Fibroblast of pulmonary artery (primary cell): ENCODE results near the gene DOK6.
A peak's percentile ranks its signal among the peaks of the same experiment; 100 is the strongest.

Source experiments
- DNase-seq: peaks from one replicate; pipeline ENCODE4 v3.0.0-alpha.2; 2010; ENCODE audit warnings: low read depth
- H3K4me3 ChIP-seq: replicated peaks from 2 replicates; pipeline ENCODE4 v1.5.1; 2011; ENCODE audit warnings: low read depth, mild to moderate bottlenecking, control low read depth, low read length, moderate library complexity
- TF ChIP-seq, protein P1 (sequence below): IDR thresholded peaks from 2 replicates; pipeline ENCODE4 v1.5.1; 2011; ENCODE audit warnings: mild to moderate bottlenecking, control low read depth, low read length, inconsistent platforms; ENCODE audit errors: missing control alignments

The DOK6 gene

DNA sequence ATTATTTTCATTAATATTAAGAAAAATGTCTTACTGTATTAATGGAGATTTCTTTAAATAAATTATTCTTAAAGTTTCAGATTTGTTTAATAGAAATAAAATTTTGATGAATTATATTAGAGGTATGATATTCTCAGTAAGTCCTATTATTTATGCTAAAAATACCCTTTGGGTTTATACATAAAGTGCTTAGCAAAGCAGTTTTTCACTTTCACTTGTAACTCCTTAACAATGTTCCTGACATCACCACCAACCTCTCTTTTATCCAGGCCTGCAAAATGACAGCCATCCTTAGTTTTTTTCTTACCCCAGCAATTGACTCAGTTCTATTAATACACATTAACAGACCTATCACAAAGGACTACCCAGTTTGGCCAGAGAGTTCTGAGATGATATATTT is 376.6 kb downstream of the DOK6 start:
- no peak overlapping the region for H3K4me3 ChIP-seq
- no peak for DNase-seq
- TF ChIP-seq, protein P1, sequence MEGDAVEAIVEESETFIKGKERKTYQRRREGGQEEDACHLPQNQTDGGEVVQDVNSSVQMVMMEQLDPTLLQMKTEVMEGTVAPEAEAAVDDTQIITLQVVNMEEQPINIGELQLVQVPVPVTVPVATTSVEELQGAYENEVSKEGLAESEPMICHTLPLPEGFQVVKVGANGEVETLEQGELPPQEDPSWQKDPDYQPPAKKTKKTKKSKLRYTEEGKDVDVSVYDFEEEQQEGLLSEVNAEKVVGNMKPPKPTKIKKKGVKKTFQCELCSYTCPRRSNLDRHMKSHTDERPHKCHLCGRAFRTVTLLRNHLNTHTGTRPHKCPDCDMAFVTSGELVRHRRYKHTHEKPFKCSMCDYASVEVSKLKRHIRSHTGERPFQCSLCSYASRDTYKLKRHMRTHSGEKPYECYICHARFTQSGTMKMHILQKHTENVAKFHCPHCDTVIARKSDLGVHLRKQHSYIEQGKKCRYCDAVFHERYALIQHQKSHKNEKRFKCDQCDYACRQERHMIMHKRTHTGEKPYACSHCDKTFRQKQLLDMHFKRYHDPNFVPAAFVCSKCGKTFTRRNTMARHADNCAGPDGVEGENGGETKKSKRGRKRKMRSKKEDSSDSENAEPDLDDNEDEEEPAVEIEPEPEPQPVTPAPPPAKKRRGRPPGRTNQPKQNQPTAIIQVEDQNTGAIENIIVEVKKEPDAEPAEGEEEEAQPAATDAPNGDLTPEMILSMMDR = no peak

GRCh38 chr18:69778680-69779079 is 378.0 kb downstream of the DOK6 start:
- TF ChIP-seq, protein P1 = no peak
- H3K4me3 ChIP-seq = no peak overlapping the region
- DNase-seq = no peak

DNA sequence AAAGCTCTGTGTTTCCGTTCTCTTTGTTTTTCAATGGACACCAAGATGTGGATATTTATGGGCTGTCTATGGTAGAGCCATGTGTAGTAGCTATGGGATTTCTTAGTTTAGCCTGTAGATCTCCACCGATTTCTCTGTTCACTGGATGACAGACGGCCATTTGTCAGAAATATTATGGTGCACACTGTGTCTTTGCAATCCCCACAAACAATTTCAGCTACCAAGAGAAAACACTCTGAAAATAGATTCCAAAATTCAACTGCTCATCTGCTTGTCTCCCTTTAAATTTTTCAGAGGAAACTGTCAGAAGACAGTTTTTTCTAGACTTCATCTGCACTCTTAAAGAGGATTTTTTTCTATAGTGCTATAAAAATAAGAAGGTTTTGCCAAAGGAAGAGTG is 380.2 kb downstream of the DOK6 start:
- H3K4me3 ChIP-seq = no peak overlapping the region
- TF ChIP-seq, protein P1 = no peak
- no peak for DNase-seq

DNA sequence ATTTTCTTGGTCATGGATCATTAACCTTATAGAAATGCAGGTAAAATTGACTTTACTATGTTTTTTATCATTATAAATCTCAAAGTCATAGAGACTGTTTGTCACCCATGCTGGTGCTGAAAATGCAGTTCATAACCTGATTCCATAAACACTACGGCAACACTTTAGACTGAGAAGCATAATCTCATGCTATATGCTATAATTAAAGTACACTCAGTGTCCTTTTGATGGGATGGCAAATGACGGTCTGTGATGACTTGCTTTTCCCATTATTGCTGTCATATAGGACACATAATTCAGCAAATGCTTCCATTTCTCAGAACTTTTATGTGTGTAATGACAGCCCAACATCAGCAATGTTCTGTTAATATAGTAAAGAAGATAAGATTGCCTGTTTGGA is 384.1 kb downstream of the DOK6 start:
- TF ChIP-seq, protein P1 = no peak
- DNase-seq = no peak
- H3K4me3 ChIP-seq = no peak overlapping the region

- TF ChIP-seq, protein P1 = no peak
Measured at GRCh38 chr18:69785466-69785865, 384.8 kb downstream of the DOK6 start.

GRCh38 chr18:69786427-69786826 is 385.7 kb downstream of the DOK6 start:
- DNase-seq = no peak
- no peak overlapping the region for H3K4me3 ChIP-seq
- TF ChIP-seq, protein P1 = no peak

More at GRCh38 chr18:69785466-69785865, 384.8 kb downstream of the DOK6 start:
- DNase-seq = peak; percentile 50
- no peak overlapping the region for H3K4me3 ChIP-seq

GRCh38 chr18:69787825-69788547 is 387.3 kb downstream of the DOK6 start:
- peak; percentile 72 for DNase-seq
- no peak overlapping the region for H3K4me3 ChIP-seq
- TF ChIP-seq, protein P1 = no peak
